Measurements from ENCODE around the gene SEC61A2.
"Not testable (repeated sequence)": the region's sequence is repeated elsewhere in the genome, so short reads cannot be mapped to it uniquely, and the experiment has no call there.

SEC61A2 gene

DNA sequence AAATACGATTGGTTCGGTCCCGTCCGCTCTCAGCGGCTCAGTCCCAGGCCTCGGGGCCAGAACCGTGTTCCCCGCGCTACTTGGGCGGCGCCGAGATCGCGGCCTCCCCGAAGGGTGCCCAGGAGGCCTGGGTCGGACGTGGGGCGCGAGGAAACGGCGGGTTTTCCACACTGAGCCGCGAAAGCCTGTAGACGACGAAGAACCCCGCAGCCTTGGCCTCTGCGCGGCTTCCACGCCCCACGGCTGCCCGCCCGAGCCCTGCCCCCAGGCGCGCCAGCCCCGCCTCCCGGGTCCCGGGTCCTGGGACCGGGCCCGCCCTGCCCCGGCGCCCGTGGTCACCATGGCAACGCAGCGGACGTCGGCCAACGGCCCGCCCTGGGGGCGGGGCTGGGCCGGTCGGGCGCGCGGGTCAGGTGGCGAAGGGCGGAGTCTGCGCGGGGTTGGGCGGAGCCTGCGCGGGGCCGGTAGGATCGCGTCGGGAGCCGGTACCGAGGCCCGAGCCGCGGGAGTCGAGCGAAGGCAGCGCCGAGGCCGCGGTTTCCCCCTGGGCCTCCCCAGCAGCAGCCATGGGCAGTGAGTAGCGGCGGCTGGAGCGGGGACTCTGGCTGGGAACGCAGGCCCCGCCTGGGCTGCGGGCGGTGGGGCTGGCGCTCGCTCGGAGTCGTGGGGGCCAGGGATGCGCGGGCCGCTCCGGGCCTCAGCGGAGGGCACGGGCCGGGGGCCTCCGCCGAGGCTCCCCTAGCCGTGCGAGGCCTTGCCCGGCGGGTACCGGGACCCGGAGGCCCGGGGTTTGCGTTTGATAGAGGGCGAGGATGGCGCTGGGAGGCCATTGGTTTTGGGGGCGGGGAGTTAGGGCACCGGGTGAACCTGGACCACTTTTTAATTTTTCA lies at the start of gene SEC61A2:
Gene SEC61A2, plus strand, starts transcription at position 456 of the 890 bp plus-strand sequence. Its CDS starts 111 bp downstream, at position 567.
- DNase-seq (ENCODE audit: low spot score) = peak; percentile 100

DNA sequence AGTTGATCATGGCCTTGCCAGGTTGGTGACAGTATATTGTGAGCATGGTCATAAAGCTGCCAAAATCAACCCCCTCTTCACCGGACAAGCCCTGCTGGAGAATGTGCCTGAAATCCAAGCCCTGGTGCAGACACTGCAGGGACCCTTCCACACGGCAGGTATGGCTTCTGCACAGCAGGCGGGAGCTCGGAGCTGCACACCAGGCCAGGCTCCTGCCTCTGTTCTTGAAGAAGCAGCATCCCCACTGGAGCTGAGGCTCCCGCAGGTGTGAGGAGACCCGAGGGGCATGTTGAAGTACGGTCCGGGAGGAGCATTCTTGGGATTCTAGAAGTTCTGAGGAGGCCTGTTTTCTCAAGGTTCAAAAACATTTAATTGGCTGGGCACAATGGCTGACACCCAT lies 48.0 kb upstream of the SEC61A2 start:
- DNase-seq (ENCODE audit: low spot score) = no peak

DNA sequence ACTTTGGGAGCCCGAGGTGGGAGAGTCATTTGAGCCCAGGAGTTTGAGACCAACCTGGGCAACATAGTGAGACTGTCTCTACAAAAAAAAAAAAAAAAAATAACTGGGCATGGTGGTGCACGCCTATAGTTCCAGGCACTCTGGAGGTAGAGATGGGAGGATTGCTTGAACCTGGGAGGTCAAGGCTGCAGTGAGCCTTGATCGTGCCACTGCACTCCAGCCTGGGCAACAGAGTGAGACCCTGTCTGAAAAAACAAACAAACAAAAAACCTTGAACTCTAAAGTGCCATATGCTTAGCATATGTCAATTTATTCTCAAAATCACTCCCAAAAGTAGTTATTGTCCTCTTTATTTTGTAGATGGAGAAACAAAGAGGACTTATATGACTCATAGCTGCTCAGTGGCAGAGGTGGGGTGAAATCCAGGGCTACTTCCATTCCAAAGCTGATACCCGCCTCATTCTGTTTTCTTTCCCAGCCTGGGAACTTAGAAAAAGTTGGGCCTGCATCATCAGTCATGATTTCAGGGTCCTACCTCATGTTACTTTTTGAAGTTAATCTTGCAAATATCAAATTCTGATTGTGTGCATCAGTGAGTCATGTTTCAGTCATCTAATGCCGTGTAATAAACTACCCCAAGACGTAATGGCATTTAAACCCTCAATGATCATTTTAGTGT lies 47.5 kb upstream of the SEC61A2 start:
- DNase-seq (ENCODE audit: low spot score) = no peak

- no peak for DNase-seq (ENCODE audit: low spot score)
Observed at GRCh38 chr10:12088919-12089318, 40.6 kb upstream of the SEC61A2 start.

GRCh38 chr10:12091421-12091820 lies 38.1 kb upstream of the SEC61A2 start:
- DNase-seq (ENCODE audit: low spot score) = no peak

GRCh38 chr10:12097361-12097760 lies 32.1 kb upstream of the SEC61A2 start:
- not testable (repeated sequence) for DNase-seq (ENCODE audit: low spot score)

DNA sequence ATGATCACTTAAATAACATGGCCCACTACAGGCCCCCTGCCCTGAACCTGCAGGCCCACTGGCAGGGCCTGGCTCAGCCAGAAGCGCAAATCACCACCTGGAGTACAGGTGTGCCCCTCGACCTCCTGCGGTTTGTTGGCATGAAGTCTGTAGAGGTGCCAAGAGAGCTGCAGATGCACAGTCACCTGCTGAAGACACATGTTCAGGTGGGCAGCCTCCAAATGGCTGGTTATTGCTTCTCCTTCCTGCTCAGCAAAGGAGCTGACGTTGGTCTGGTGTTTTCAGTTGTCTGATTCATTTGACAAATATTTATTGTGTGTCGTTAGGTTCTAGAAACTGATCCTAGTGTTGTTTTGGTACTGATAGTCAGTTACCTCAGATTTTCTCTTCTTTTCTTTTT lies 31.7 kb upstream of the SEC61A2 start:
- no peak for DNase-seq (ENCODE audit: low spot score)

- no peak for DNase-seq (ENCODE audit: low spot score)
Observed at GRCh38 chr10:12098966-12099365, 30.5 kb upstream of the SEC61A2 start.

DNA sequence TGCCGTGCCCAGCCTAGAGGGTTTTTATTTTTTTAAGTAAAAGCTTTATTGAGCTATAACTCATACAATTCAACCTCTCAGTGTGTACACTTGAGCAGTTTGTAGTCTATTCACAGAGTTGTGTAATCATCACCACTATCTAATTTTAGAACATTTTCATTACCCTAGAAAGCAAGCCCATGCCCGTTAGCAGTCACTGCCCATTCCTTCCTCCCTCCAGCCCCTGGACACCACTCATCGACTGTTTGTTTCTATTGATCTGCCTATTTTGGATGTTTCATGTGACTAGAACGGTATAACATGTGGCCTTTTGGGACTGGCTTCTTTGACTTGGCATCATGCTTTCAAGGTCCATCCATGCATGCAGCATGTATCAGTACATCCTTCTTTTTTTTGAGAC lies 25.7 kb upstream of the SEC61A2 start:
- DNase-seq (ENCODE audit: low spot score) = no peak

DNA sequence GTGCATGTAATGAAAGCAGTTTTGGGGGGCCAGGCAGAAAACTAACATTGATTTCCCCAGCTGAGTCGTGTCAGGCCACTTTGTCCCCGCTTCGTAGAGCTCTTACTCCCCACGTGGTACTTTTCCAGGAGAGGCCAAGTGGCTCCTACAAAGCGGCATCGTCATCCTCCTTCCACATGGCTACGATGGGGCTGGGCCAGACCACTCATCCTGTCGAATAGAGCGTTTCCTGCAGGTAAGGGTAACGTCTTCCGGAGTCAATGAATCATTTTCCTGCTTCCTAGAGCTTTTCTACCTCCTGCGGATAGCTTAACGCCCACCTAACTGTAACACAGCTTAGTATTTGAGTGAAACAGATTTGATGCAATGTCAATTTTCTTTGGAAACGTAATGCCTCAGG lies 21.7 kb upstream of the SEC61A2 start:
- DNase-seq (ENCODE audit: low spot score) = no peak

DNA sequence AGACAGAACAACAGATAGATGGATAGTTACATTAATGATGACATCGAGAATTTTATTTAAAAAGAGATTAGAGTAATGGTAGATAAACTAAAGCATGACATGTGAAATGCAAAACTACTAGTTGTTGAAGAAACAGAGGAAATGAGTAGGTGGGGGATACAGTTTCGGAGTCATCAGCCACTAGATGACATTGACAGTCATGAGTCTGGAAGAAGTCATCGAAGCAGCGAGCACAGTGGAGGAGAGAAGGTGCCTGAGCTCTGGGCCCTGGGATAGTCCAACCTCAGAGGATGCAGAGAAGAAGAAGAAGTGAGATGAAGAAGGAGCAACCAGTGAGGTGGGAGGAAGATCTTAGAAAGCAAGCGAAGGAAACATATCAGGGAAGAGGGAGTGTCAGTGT lies 20.2 kb upstream of the SEC61A2 start:
- no peak for DNase-seq (ENCODE audit: low spot score)

DNA sequence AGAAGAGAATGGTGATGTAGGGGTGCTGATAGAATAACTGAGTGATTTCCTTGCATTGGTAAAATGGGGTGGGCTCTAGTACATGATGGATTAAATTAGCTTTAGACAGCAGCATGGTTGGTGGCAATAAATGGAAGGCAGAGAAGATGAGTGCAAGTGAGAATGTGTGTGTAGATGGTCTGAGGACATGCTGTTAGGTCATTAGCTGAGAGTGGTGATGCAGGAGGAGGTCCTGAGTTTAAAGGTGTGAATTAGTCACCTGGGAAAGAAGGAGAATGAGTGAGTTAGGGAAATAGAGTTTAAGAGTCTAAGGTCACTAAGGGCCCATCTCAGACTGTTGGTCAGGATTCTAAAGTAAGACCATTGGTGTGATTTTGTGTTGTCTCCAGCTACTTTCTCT lies 17.9 kb upstream of the SEC61A2 start:
- no peak for DNase-seq (ENCODE audit: low spot score)

DNA sequence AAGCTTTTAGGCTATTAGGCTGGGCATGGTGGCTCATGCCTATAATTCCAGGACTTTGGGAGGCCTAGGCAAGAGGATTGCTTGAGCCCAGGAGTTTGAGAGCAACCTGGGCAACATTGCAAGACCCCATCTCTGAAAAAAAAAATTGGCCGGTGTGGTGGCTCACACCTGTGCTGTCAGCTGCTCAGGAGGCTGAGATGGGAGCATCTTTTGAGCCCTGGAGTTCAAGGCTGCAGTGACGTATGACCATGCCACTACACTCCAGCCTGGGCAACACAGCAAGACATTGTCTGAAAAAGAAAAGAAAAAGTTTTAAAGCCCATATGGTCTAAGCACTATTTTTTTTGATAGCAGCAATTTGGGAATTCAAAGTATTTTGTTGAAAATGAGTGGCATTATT lies 15.8 kb upstream of the SEC61A2 start:
- no peak for DNase-seq (ENCODE audit: low spot score)

DNA sequence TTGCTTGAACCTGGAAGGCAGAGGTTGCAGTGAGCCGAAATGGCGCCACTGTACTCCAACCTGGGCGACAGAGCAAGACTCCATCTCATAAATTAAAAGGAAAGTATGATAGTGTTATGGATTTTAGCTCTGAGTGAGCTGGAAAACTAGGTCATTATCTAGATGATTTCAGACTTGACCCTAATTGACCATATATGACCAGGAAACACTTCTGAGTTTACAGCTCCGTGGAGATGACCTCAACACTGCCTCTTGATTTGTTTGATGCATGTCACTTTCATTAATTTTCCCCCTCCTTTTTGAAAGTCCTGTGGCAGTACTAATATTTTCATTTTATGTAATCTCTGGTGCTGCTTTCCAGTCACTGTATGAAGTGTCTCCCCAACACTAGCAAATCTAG lies 7.8 kb upstream of the SEC61A2 start:
- no peak for DNase-seq (ENCODE audit: low spot score)

GRCh38 chr10:12130237-12130872 lies 878 bp downstream of the SEC61A2 start:
- DNase-seq (ENCODE audit: low spot score) = peak; percentile 62

DNA sequence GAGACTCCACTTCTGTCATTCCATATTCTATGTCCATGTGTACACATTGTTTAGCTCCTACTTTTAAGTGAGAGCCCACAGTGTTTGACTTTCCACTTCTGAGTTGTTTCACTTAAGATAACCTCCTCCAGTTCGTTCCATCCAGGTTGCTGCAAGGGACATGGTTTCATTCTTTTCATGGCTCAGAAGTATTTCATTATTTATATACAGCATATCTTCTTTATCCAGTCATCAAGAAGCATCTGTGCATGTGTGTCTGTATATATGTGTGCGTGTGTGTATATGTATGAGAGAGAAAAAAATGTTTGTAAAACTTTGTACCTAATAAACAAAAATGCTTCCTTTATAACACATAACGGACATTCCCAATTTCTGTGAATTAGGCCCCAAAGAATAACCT lies 6.2 kb downstream of the SEC61A2 start:
- no peak for DNase-seq (ENCODE audit: low spot score)

GRCh38 chr10:12140038-12140437 lies 10.6 kb downstream of the SEC61A2 start:
- DNase-seq (ENCODE audit: low spot score) = no peak

DNA sequence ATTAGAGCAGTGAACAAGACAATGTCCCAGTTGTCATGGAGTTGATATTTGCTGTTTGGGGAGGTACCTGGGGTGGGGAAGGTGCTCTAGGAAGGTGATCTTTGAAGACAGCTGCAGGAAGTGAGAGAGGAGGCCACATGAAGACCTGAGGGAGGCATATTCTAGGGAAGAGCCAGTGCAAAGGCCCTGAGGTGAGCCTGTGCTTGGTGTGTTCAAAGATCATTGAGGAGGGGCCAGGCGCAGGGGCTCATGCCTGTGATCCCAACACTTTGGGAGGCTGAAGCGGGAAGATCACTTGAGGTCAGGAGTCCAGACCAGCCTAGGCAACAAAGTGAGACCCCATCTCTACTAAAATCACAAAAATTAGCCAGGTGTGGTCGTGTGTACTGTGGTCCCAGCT lies 15.1 kb downstream of the SEC61A2 start:
- DNase-seq (ENCODE audit: low spot score) = no peak

GRCh38 chr10:12150163-12150562 lies 20.7 kb downstream of the SEC61A2 start:
- no peak for DNase-seq (ENCODE audit: low spot score)

DNA sequence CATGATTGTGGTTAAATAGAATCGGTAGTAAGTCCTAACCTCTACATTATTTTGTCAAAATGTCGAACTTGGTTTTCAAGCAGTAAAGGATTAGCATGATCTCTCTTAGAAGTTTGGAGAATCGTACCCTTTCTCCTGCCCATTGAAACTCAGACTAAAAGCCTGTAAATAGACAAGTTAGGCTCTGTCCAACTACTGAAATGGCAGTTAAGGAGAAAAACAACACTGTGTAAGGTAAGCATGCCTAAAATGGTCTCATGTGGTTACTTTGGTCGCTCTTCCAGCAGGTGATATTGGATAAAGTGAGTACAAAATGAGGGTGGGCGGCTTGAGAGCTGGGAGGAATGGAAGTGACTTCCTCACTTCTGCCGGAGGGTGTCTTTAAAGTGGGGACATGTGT lies 25.0 kb downstream of the SEC61A2 start:
- no peak for DNase-seq (ENCODE audit: low spot score)

DNA sequence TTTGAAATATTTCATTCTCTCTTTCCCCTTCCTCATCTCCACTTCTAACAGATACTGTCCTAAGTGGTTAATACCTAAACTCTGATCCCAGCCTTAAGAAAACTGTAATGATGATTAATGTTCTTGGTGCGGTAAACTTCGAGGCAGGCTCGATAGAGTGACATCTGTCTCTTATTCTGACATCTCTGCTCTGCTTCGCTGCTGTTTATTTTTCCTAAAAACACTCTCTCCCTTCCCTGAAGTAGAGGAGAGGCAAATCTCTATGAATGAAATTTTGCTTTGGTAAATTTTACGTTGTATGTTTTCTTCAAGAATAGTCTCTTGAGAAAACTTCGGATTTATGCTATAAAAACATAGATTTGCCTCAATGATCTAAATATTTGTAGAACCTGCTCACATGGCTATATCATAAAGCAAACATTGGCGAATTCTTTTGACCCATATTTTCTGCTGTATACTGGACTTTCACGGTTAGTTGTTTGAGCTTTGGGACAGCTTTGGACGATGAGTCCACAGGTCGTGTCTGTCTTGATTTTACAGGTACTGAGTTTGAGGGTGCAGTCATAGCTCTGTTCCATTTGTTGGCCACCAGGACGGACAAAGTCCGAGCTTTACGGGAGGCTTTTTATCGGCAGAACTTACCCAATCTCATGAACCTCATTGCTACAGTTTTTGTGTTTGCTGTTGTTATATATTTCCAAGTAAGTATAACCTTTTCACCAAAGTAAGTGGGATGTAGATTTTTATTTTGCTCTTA lies 27.1 kb downstream of the SEC61A2 start:
- DNase-seq (ENCODE audit: low spot score) = no peak

DNA sequence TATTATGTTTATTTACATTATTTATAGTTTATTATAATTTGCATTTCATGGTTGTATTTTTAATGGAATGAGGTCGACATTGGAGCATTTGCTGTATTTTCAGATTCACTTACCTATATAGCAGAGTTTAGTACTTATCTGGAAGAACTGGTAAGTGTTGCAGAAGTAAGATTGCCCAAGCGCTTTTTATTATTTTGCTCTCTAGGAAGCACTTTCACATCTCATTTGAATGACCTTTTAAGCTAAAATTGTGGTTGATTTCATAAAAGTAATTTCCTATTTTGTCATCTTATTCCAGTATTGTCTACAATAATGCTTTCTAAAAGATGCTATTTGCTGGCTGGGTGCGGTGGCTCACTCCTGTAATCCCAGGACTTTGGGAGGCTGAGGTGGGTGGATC lies 28.6 kb downstream of the SEC61A2 start:
- DNase-seq (ENCODE audit: low spot score) = no peak
